C1 segment of cervical spinal cord (tissue), 14 donors: ENCODE measurements around the gene LGALSL.

Source experiments
- DNase-seq, 14 donors: peaks; one replicate each; lab custom pipeline; 2025; lab: John Stamatoyannopoulos, UW

LGALSL gene

DNA sequence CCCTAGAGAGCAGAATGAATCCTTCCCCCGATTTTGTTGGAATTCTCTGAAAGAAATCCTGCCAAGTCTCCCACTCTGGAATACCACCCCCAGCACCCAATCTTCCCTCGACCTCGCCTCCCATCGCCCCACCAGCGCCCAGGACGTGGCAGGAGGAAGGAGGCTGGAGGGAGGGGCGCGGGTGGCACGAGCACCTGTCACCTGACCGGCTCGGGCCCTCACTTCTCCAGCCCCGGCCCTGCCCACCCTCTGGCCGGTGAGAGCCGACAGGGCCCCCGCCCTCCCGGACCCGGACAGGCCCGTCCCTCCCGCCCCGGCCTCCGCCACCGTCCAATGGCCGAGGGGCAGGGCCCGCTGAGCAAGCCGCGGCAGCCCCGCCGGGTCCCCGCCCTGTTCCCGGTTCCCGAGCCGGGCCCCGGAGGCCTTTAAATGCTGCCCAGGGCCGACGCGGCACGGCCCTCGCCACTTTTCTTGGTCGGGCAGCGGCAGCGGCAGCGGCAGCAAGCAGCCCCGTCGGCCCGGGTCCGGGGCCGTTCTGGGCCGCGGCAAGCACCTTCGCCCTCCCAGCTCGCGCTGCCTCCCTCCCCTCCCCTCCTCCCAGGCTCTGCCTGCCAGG, at the start of gene LGALSL:
LGALSL (plus strand) TSS at position 393 of the 616 bp plus-strand sequence. CDS start 384 bp downstream, outside the sequence.
- peak in 12 of 14 donors; percentile 9 to 89 (median 68) for DNase-seq

- DNase-seq: no peak
These were observed 49.2 kb upstream of the LGALSL start for GRCh38 chr2:64404743-64405142.

DNA sequence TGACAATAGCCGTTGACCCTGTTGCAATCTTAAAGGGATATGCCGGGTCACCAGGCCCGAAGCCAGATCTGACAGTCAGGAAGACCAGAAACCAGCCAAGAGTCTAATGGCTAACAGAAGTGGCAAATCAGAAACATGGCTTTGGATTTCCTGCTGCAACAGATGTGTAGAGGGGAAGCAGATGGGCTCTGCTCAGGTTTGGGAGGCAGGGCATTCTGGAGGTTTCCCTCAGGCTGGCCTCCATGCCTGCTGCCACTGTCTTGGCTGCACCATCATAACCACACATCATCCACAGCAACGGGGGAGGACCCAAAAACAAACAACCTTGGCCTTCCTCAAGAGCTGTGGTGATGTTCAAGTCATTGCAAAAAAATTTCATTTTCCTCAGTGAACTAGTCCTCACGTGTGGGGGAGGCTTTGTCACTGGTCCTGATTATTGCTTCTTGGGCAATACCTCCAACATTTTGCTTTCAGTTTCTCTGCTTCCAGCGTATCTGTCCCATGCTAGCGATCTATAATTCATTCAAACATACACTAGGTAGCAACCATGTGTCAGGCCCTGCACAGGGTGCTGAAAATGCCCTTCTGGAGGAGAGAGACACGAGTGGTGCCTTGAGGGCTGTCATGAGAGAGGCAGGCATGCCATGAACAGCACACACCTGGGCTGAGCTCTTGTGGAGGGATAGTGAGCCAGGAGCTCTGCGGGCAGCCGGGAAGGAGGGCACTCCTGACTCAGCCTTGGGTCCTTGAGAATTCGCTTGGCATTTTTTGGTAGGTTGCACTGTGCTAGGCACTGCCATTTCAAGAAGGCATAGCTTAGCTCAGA, 48.2 kb upstream of the LGALSL start:
- no peak for DNase-seq

DNA sequence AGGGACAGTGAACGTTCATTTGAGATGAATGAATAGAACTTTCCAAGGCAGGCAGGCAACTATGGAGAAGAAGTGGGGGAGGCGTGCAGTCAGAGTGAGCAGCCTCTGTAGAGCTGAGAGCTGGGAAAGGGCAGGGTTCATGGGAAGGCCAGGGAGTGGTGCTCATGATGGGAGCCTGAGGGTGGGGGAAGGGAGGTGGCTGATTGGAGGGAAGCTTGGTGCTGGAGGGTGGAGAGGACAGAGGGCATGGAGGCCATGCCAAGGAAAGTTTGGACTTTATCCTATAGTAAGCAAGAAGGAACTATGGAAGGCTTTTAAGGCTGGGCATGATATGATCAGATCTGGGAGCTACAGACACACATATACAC, 47.6 kb upstream of the LGALSL start:
- no peak for DNase-seq

DNA sequence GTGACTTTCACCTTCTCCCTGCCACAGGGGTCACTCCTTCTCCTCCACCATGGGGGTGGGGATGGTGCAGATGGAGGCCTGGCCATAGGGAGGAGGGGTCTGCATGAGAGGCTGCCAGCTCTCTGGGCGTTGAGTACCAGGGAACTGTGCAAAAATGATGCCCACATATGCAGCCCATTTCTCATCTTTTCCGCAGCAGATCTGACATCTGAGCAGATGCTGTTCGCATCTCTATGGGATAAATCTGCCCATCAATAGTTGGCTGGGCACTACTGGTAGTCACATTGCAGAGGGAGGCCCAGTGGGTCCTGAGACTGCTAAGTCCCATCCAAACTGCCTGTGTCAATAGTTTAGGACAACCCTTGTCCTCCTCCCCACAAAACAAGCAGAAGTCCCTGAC, 45.9 kb upstream of the LGALSL start:
- no peak for DNase-seq

DNA sequence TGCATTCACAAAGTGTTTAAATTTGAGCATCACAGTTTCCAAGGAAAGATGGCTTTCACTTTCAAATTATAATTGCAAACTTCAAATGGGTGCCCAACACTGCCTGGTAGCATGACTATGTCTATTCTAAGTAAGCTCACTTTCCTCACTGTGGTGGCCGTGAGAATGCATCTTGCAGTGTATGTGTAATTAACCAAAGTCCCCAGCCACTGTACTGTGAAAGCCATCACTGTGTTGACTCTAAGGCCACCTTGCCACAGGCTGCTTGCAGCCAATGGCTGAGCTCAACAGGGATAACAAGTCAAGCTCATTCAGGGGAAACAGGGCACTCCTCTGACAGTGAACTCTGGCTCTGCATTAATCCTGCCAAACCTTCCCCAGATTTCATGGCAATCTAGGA, 43.3 kb upstream of the LGALSL start:
- no peak for DNase-seq

GRCh38 chr2:64412671-64413070, 41.3 kb upstream of the LGALSL start:
- no peak for DNase-seq

- DNase-seq: no peak
These were observed 39.1 kb upstream of the LGALSL start for GRCh38 chr2:64414736-64415435.

- DNase-seq: no peak
These were observed 36.3 kb upstream of the LGALSL start for GRCh38 chr2:64417624-64418023.

DNA sequence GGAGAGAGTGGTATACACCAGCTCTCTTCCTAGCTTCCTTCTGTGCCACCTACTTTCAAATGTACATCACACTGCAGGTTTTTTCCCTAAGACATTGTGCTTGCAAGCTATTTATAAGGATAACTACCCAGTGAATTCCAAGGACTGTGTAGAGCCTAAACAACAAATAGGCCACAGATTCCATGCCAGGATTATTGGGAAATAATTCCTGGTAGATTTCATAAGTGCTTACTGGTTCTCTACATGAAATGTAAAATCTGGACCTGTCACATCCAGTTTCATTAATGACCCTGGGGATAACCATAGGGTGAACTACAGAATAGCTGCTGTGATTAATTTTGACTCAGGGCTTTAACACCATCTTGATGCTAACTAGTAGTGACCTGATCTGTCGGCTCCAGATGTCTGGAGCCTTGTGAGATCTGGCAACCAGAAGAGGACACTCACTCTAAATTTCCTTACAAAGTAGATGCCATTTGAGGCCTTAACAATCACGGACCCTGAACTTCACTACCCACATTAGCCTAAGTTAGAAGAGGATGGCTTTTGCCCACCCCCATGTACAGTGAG, 34.3 kb upstream of the LGALSL start:
- no peak for DNase-seq

DNA sequence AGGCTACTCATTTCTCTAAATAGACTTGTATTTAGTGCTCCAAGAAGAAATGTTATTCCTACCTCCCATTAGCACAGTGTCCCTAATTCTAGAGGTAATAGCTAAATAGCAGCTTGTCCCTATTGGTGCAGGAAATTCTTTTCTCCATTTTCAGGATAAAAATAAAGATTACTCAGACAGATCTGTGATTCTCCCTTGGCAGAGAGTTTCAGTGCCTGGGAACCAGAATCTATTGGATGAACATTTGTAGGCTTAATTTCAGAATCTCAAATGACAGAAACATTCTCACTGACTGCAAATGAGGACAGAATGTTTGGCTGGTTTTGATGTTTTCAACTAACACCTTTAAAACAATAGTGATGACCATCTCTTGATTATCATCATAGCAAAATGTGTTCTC, 33.3 kb upstream of the LGALSL start:
- DNase-seq: no peak

GRCh38 chr2:64421201-64421600, 32.8 kb upstream of the LGALSL start:
- no peak for DNase-seq

DNA sequence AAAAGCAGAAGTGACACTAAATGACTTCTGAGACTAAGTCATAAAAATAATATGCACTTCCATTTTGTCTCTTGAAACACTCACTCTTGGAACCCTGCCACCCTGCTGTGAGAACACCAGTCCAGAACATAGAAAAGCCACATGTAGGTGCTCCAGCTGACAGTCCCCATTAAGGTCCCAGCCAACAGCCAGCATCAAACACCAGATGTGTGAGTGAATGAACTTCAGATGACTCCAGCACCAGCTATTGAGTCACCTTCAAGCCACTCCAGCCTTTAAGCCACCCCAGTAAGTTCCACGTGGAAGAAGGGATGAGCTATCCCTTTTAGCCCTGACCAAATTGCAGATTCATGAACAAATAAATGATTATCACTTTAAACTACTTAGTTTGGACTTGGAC, 31.5 kb upstream of the LGALSL start:
- DNase-seq: no peak

DNA sequence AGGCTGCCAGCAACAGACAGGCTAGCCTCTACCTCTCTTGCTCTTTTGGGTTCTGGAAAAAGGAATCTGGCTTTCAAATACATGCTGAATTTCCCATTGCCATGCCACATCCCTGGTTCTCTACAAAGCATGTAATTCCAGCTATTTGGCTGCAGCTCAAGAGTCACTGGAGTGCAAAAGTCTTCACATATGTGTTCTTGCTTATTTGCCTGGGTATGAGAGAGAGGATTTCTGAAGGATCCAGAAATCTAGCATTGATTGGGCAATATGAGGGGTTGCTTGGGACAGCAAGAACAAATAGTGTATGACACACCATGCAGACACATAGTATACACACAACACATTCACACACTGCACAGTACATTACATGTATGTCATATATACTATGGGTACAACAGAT, 30.7 kb upstream of the LGALSL start:
- no peak for DNase-seq

DNA sequence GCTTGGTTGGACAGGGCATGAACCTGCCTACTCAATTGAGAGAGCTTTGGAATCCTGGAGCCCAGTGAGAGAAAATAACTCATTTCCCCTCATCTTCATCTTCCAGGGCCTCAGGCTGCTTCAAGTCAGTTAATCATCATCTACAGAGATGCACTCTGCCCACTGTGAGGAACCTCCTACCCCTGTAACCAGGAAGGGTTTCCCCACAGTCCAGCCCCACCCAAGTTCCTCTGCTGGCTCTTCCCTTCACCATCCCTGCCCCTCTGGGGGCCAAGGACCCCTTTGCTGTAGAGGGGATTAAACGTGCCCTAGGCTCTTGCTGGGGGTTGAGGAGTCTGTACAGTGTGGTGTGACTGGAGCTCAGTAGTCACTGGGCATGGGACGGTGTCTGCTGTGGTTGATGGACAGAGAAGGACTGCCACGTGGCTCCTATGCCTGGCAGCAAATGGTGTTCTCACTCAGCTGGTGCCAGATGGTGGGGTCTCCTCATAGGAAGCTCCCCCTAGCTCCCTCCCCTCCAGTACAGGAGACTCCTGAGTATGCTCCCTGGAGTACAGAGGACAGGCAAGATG, 29.5 kb upstream of the LGALSL start:
- DNase-seq: no peak

DNA sequence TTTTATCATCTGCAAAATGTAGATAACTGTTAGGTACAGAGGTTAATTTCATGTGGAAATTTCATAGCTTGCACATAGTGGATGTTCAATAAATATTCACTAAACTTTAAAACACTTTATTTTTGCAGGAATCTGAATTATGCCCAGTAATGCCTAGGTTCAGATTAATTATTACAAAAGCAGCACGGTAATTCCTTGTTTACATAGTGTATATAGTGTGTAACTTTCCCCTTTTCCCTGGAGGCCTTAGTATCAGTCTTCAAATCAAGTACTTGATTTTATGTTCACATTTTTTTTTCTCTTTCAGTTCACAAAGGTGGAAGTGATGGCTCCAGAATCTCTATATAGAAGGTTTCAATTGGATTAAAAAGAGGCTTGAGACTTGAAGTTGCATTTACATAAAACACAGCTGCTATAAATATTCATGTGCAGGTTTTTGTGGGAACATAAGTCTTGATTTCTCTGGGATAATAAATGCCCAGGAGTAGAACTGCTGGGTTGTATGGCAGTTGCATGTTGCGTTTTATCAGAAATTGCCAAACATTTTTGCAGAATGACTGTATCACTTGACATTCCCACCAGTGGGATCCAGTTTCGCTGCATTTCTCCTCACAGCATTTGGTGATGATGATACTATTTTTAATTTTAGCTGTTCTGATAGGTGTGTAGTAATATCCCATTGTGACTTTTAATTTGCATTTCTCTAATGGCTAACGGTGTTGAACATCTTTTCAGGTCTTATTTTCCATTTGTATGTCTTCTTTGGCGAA, 27.6 kb upstream of the LGALSL start:
- DNase-seq: no peak

GRCh38 chr2:64434039-64434657, 19.8 kb upstream of the LGALSL start:
- DNase-seq: no peak

DNA sequence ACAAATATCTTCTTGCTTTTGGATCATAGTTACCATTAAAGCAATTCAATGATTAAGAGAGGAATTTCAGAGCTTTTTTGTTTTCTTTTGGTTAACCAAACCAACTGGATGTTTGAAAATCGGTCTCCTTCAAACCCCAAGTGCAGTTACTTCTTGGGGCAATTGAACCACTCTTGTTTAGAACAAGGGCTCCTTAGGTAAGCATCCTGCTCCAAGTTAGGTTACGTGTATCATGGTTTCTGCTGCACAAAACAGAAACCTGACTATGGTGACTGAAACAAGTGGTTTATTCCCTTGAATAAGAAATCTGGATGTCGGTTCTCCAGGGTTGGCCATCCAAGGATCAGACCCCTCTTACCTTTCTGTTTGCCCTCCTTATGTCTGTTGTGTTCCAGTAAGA, 16.1 kb upstream of the LGALSL start:
- DNase-seq: no peak

- no peak for DNase-seq
These were observed 14.8 kb upstream of the LGALSL start for GRCh38 chr2:64439194-64439593.

DNA sequence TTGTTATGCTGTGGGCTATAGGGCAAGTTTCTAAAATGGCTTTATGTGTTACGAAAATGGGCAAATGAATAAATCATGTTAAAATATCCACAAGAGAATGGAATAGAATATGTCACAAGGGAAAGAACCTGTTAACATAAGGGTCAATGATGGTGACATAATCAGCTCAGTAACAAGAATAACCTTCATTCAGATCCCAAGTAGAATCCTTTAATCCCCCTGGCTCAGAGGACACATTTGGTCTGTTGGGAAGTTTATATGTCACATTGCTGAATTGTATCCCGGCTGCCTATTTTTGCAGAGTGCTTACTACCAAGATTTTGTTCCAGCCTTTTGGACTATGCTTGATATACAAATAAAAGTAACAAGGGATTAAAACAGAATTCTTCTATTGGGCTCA, 13.1 kb upstream of the LGALSL start:
- DNase-seq: no peak

- DNase-seq: no peak
These were observed 11.7 kb upstream of the LGALSL start for GRCh38 chr2:64442277-64442676.
